HEK293 (cell line): ENCODE data around the gene FAM180A.
A peak's percentile ranks its signal among the peaks of the same experiment; 100 is the strongest.

Experiments
- CTCF ChIA-PET: fragments of 350-600 bp; formaldehyde crosslinking; extraction: SDS; loops from one replicate; lab custom pipeline; 2021; ENCODE audit warnings: antibody characterized with exemption; lab: Yijun Ruan, JAX
- POLR2A ChIA-PET: fragments of 300-600 bp; formaldehyde crosslinking; extraction: SDS; loops from one replicate; lab custom pipeline; 2020; ENCODE audit warnings: antibody characterized with exemption, inconsistent platforms; lab: Yijun Ruan, JAX
- H3K27ac ChIP-seq: fragments of 200-500 bp; sonication (Bioruptor generic); 2 replicates; pipeline ENCODE4 v1.5.1; 2014; ENCODE audit warnings: low read depth, low read length, control low read depth, inconsistent platforms; ENCODE audit errors: extremely low read depth
- H3K36me3 ChIP-seq, 2 experiments: fragments of 200-500 bp in 1 of 2; sonication (Bioruptor generic) in 1 of 2; 1 replicate in 1 of 2; 2 replicates in 1 of 2; pipeline ENCODE4 v1.5.1; 2014 to 2017; ENCODE audit warnings: inconsistent platforms in 2 of 2, low read length in 2 of 2; ENCODE audit not compliant: control insufficient read depth in 2 of 2, insufficient read depth in 1 of 2
- H3K4me1 ChIP-seq: fragments of 200-500 bp; sonication (Bioruptor generic); 2 replicates; pipeline ENCODE4 v1.5.1; 2014; ENCODE audit warnings: mild to moderate bottlenecking, low read length, inconsistent platforms; ENCODE audit not compliant: control insufficient read depth, insufficient read depth
- H3K4me3 ChIP-seq: 2 replicates; pipeline ENCODE4 v1.5.1; 2011; ENCODE audit warnings: low read depth, mild to moderate bottlenecking, control low read depth, low read length, moderate library complexity
- H3K9me3 ChIP-seq: fragments of 200-500 bp; sonication (Bioruptor generic); 2 replicates; pipeline ENCODE4 v1.5.1; 2014; ENCODE audit warnings: low read depth, low read length, inconsistent platforms; ENCODE audit not compliant: control insufficient read depth, insufficient read depth
- GLIS2 ChIP-seq: fragments of 450-650 bp; formaldehyde crosslinking; IDR thresholded peaks from 2 replicates; pipeline ENCODE4 v1.5.1; 2016; ENCODE audit warnings: missing biosample characterization, missing genetic modification characterization
- KLF8 ChIP-seq: fragments of 450-650 bp; formaldehyde crosslinking; IDR thresholded peaks from 2 replicates; pipeline ENCODE4 v1.5.1; 2016; ENCODE audit warnings: missing biosample characterization, missing genetic modification characterization
- PRDM4 ChIP-seq: fragments of 450-650 bp; formaldehyde crosslinking; IDR thresholded peaks from 2 replicates; pipeline ENCODE4 v1.5.1; 2017; ENCODE audit warnings: missing biosample characterization, missing genetic modification characterization
- PRDM6 ChIP-seq: fragments of 450-650 bp; formaldehyde crosslinking; IDR thresholded peaks from 2 replicates; pipeline ENCODE4 v1.5.1; 2017; ENCODE audit warnings: missing biosample characterization, missing genetic modification characterization
- SCRT1 ChIP-seq: fragments of 450-650 bp; formaldehyde crosslinking; IDR thresholded peaks from 2 replicates; pipeline ENCODE4 v1.5.1; 2016; ENCODE audit warnings: missing biosample characterization, missing genetic modification characterization, borderline replicate concordance
- WT1 ChIP-seq: fragments of 450-650 bp; formaldehyde crosslinking; IDR thresholded peaks from 2 replicates; pipeline ENCODE4 v1.5.1; 2016; ENCODE audit warnings: missing biosample characterization, missing genetic modification characterization
- ZBTB17 ChIP-seq: fragments of 450-650 bp; formaldehyde crosslinking; IDR thresholded peaks from 2 replicates; pipeline ENCODE4 v1.5.1; 2016; ENCODE audit warnings: missing biosample characterization, missing genetic modification characterization
- ZBTB7A ChIP-seq: fragments of 450-650 bp; formaldehyde crosslinking; IDR thresholded peaks from 2 replicates; pipeline ENCODE4 v1.5.1; 2016; ENCODE audit warnings: low read depth, missing biosample characterization, missing genetic modification characterization
- ZNF114 ChIP-seq: fragments of 450-650 bp; formaldehyde crosslinking; IDR thresholded peaks from 2 replicates; pipeline ENCODE4 v1.5.0; 2017; ENCODE audit warnings: missing biosample characterization, missing genetic modification characterization
- ZNF121 ChIP-seq: fragments of 450-650 bp; formaldehyde crosslinking; IDR thresholded peaks from 2 replicates; pipeline ENCODE4 v1.5.1; 2016; ENCODE audit warnings: missing biosample characterization, missing genetic modification characterization
- ZNF157 ChIP-seq: fragments of 450-650 bp; formaldehyde crosslinking; IDR thresholded peaks from 2 replicates; pipeline ENCODE4 v1.5.1; 2016; ENCODE audit warnings: missing biosample characterization, missing genetic modification characterization
- ZNF280D ChIP-seq: fragments of 450-650 bp; formaldehyde crosslinking; IDR thresholded peaks from 2 replicates; pipeline ENCODE4 v1.5.1; 2016; ENCODE audit warnings: missing biosample characterization, missing genetic modification characterization
- ZNF335 ChIP-seq: fragments of 450-650 bp; formaldehyde crosslinking; conservative IDR thresholded peaks from 2 replicates; pipeline ENCODE4 v1.5.1; 2016; ENCODE audit warnings: missing biosample characterization, missing genetic modification characterization
- ZNF561 ChIP-seq: fragments of 450-650 bp; IDR thresholded peaks from 2 replicates; pipeline ENCODE4 v1.5.1; 2018; ENCODE audit warnings: missing biosample characterization, missing genetic modification characterization, borderline replicate concordance
- ZNF600 ChIP-seq: fragments of 450-650 bp; formaldehyde crosslinking; IDR thresholded peaks from 2 replicates; pipeline ENCODE4 v1.5.1; 2016; ENCODE audit warnings: missing biosample characterization, missing genetic modification characterization
- ZNF670 ChIP-seq: fragments of 450-650 bp; formaldehyde crosslinking; IDR thresholded peaks from 2 replicates; pipeline ENCODE4 v1.5.1; 2016; ENCODE audit warnings: missing biosample characterization, missing genetic modification characterization, low read depth
- ZNF768 ChIP-seq: fragments of 450-650 bp; formaldehyde crosslinking; IDR thresholded peaks from 2 replicates; pipeline ENCODE4 v1.5.1; 2018; ENCODE audit warnings: missing biosample characterization, mild to moderate bottlenecking, missing genetic modification characterization
- ZNF791 ChIP-seq: fragments of 450-650 bp; formaldehyde crosslinking; IDR thresholded peaks from 2 replicates; pipeline ENCODE4 v1.5.1; 2016; ENCODE audit warnings: missing biosample characterization, missing genetic modification characterization
- ZNF792 ChIP-seq: fragments of 450-650 bp; formaldehyde crosslinking; IDR thresholded peaks from 2 replicates; pipeline ENCODE4 v1.5.1; 2016; ENCODE audit warnings: missing biosample characterization, missing genetic modification characterization
- TF ChIP-seq, protein P1 (sequence below): fragments of 450-650 bp; IDR thresholded peaks from 2 replicates; pipeline ENCODE4 v1.5.1; 2018; ENCODE audit warnings: missing biosample characterization, mild to moderate bottlenecking, missing genetic modification characterization

The FAM180A gene

GRCh38 chr7:135733603-135734342 is 14.8 kb downstream of the FAM180A start (continued):
- no peak for TF ChIP-seq ZNF791 (tag by site-specific recombination)
- no peak for TF ChIP-seq ZBTB7A (tag by site-specific recombination)
- no peak for TF ChIP-seq ZNF157 (tag by site-specific recombination)
- TF ChIP-seq ZNF121 = no peak

GRCh38 chr7:135731131-135731530 is 17.5 kb downstream of the FAM180A start:
- CTCF ChIA-PET = no interaction called here
- H3K4me3 ChIP-seq = no peak overlapping the region
- POLR2A ChIA-PET = no interaction called here
- no peaks in the 10 kb centered on the region for H3K9me3 ChIP-seq
- H3K4me1 ChIP-seq = no peaks in the 10 kb centered on the region
- H3K36me3 ChIP-seq = no peaks in the 10 kb centered on the region
- TF ChIP-seq WT1 (tag by site-specific recombination) = no peak
- TF ChIP-seq ZNF670 = no peak
- no peak for TF ChIP-seq KLF8
- TF ChIP-seq ZBTB7A (tag by site-specific recombination) = no peak
- H3K27ac ChIP-seq = no peak overlapping the region

- H3K4me3 ChIP-seq = no peak overlapping the region
- no peak overlapping the region for H3K27ac ChIP-seq
- ChIA-PET CTCF (interaction anchor here (0.7 to 1.1 kb wide), 3 partner anchors 18 to 601 kb away, joined by 3 to 4 read pairs (median 3); no protein-coding TSS in a partner anchor), POLR2A (no interaction called here)
- no peak for TF ChIP-seq ZNF792 (tag by site-specific recombination)
- no peaks in the 10 kb centered on the region for H3K9me3 ChIP-seq
- no peaks in the 10 kb centered on the region for H3K4me1 ChIP-seq
- no peaks in the 10 kb centered on the region for H3K36me3 ChIP-seq
These were observed 19.4 kb downstream of the FAM180A start for GRCh38 chr7:135729230-135729629.

- POLR2A ChIA-PET = no interaction called here
- Histone ChIP-seq H3K4me1 (no peaks in the 10 kb centered on the region), H3K4me3 (no peak within 1 kb of the TSS), H3K9me3 (no peaks in the 10 kb centered on the region), H3K36me3 (no peaks in the 10 kb centered on the region), H3K27ac (no peak within 1 kb of the TSS)
- CTCF ChIA-PET = interaction anchor here (0.6 to 1.4 kb wide), 6 partner anchors 9 to 56 kb away, joined by 3 to 4 read pairs (median 3); no protein-coding TSS in a partner anchor
- TF ChIP-seq ZNF768 (tag by site-specific recombination) = no peak
- TF ChIP-seq GLIS2 (tag by site-specific recombination) = 0 out of 2 replicates have a peak, but pooled peaks have one; percentile 12
- TF ChIP-seq ZNF114 (tag by site-specific recombination) = no peak
- peak; percentile 85 for TF ChIP-seq ZNF600 (tag by site-specific recombination)
- TF ChIP-seq ZBTB17 (tag by site-specific recombination) = peak; percentile 67
- TF ChIP-seq PRDM4 = no peak
- TF ChIP-seq ZNF280D (tag by site-specific recombination) = no peak
- TF ChIP-seq ZNF561 = peak; percentile 76
- peak; percentile 60; the same call in 1 of the 2 replicates for TF ChIP-seq SCRT1 (tag by site-specific recombination)
- TF ChIP-seq, protein P1, sequence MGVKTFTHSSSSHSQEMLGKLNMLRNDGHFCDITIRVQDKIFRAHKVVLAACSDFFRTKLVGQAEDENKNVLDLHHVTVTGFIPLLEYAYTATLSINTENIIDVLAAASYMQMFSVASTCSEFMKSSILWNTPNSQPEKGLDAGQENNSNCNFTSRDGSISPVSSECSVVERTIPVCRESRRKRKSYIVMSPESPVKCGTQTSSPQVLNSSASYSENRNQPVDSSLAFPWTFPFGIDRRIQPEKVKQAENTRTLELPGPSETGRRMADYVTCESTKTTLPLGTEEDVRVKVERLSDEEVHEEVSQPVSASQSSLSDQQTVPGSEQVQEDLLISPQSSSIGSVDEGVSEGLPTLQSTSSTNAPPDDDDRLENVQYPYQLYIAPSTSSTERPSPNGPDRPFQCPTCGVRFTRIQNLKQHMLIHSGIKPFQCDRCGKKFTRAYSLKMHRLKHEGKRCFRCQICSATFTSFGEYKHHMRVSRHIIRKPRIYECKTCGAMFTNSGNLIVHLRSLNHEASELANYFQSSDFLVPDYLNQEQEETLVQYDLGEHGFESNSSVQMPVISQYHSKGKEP (tag by site-specific recombination) = 0 out of 2 replicates have a peak, but pooled peaks have one; percentile 19
- peak; percentile 55 for TF ChIP-seq ZNF335 (tag by site-specific recombination)
- peak; percentile 65 for TF ChIP-seq PRDM6 (tag by site-specific recombination)
These were observed 20.4 kb downstream of the FAM180A start, which contains the start of gene SLC13A4 for GRCh38 chr7:135728136-135728669. SLC13A4 (minus strand) TSS chr7:135728186; CDS start chr7:135727496, 690 bp downstream.
